DMS 273 treated with DMSO at 0.1 percent for 48 hours (cell line): ENCODE data around the gene GRHL1.

Source experiments
- DNase-seq: peaks from one replicate; lab custom pipeline; 2025; lab: John Stamatoyannopoulos, UW

GRHL1 gene

GRCh38 chr2:9971890-9972289, 20.4 kb downstream of the GRHL1 start:
- DNase-seq, result no peak

GRCh38 chr2:9972621-9973479, 21.4 kb downstream of the GRHL1 start:
- DNase-seq, result no peak

GRCh38 chr2:9973690-9974089, 22.2 kb downstream of the GRHL1 start:
- no peak for DNase-seq

GRCh38 chr2:9974343-9974742, 22.9 kb downstream of the GRHL1 start:
- DNase-seq, result no peak

- no peak for DNase-seq
These were observed 23.8 kb downstream of the GRHL1 start for GRCh38 chr2:9975328-9975727.

- DNase-seq, result no peak
These were observed 24.4 kb downstream of the GRHL1 start for GRCh38 chr2:9975805-9976447.

GRCh38 chr2:9979977-9980376, 28.5 kb downstream of the GRHL1 start:
- no peak for DNase-seq

- no peak for DNase-seq
These were observed 29.0 kb downstream of the GRHL1 start for GRCh38 chr2:9980520-9980919.

GRCh38 chr2:9981655-9982054, 30.2 kb downstream of the GRHL1 start:
- DNase-seq, result no peak

GRCh38 chr2:9982248-9982647, 30.8 kb downstream of the GRHL1 start:
- no peak for DNase-seq

GRCh38 chr2:9982891-9983290, 31.4 kb downstream of the GRHL1 start:
- no peak for DNase-seq

GRCh38 chr2:9983401-9984216, 32.1 kb downstream of the GRHL1 start:
- no peak for DNase-seq

GRCh38 chr2:9984217-9984739, 32.8 kb downstream of the GRHL1 start:
- no peak for DNase-seq

GRCh38 chr2:9984871-9985480, 33.5 kb downstream of the GRHL1 start:
- no peak for DNase-seq

- DNase-seq, result no peak
These were observed 34.2 kb downstream of the GRHL1 start for GRCh38 chr2:9985531-9986328.

- DNase-seq, result no peak
These were observed 36.8 kb downstream of the GRHL1 start for GRCh38 chr2:9988320-9988719.

- DNase-seq, result peak; percentile 47
These were observed 39.2 kb downstream of the GRHL1 start for GRCh38 chr2:9990736-9991135.

GRCh38 chr2:9991221-9991620, 39.7 kb downstream of the GRHL1 start:
- DNase-seq, result no peak

GRCh38 chr2:9991829-9992273, 40.4 kb downstream of the GRHL1 start:
- DNase-seq, result no peak

- no peak for DNase-seq
These were observed 41.1 kb downstream of the GRHL1 start for GRCh38 chr2:9992427-9993187.
